HG02678 (cell line): ENCODE measurements around the gene AACS.
"Not testable (repeated sequence)": the region's sequence is repeated elsewhere in the genome, so short reads cannot be mapped to it uniquely, and the experiment has no call there.

Experiments used
- ATAC-seq: cut with Tn5 transposase; IDR thresholded peaks from one replicate; pipeline ENCODE4 v1.9.1; 2021; ENCODE audit warnings: mild to moderate bottlenecking, moderate library complexity; ENCODE audit not compliant: unreplicated experiment

AACS gene

DNA sequence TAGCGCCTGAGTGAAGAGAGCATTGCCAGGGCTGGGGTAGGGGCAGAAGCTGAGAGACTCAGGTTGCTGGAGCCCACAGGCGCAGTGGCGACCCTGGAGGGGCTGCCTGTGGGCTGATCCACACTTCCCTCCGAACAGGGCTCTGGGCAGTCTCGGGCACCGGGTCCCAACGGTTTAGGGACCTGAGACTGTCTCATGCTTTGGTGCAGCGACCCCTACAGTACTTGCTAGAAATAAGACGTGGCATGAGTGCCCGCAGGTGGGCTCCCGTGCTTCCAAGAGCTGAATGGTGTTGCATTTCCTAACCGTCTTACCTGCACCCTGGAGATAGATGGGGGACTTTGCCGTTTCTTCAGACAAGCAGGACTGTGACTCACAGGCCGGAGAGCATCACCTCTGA lies 57.4 kb downstream of the AACS start:
- no peak for ATAC-seq

GRCh38 chr12:125124320-125124966 lies 59.2 kb downstream of the AACS start:
- no peak for ATAC-seq

- no peak for ATAC-seq
Measured at GRCh38 chr12:125125271-125125670, 60.0 kb downstream of the AACS start.

- ATAC-seq: no peak
Measured at GRCh38 chr12:125128439-125129178, 63.4 kb downstream of the AACS start.

GRCh38 chr12:125129179-125129571 lies 63.9 kb downstream of the AACS start:
- no peak for ATAC-seq

GRCh38 chr12:125129591-125130255 lies 64.5 kb downstream of the AACS start:
- no peak for ATAC-seq

GRCh38 chr12:125131958-125132357 lies 66.7 kb downstream of the AACS start:
- ATAC-seq: no peak

- no peak for ATAC-seq
Measured at GRCh38 chr12:125132698-125133400, 67.6 kb downstream of the AACS start.

GRCh38 chr12:125133616-125134015 lies 68.4 kb downstream of the AACS start:
- ATAC-seq: no peak

DNA sequence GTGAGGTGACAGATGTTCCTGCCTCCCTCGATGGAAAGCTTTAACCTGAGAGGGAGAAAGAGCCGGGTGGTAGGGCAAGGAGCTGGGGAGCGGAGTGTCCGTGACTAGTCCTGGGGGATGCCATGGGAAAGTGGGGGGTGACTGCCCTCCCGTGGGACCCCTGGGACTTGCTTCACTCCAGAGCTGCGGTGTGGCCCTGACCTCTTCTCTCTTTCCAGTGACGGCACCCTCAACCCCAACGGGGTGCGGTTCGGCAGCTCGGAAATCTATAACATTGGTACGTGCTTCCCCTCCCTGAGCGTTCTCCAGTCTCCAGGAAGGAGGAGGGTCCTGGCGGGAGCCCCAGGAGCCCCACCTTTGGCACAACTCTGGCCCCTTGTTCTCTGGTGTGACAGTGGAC lies 69.3 kb downstream of the AACS start:
- no peak for ATAC-seq

GRCh38 chr12:125135906-125136305 lies 70.7 kb downstream of the AACS start:
- ATAC-seq: no peak

GRCh38 chr12:125136702-125137101 lies 71.5 kb downstream of the AACS start:
- ATAC-seq: no peak

DNA sequence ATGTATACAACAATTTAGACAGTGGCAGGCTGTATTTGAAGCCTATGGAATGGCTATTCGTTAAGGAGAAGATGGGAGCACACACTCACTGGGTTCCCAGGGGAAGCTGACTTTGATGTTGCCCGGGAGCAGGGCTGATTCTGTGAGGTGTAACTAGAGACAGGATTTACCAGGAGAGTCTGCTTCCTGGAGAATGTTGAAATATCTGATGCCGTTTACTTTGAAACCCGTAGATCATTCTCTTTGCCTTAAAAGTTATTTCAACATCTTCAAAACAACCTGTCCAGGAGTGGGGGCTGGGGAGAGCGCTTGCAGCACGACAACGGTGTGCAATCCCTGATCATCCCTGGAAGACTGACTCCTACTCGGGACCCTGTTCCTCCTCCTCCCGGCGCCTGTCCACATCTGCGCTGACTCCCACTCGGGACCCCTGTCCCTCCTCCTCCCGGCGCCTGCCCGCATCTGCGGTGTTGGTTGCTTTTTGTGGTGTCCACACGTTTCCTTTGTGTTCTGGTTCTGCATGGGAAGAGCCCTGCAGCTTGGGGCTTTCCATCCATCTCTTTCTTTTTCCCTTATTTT lies 72.6 kb downstream of the AACS start:
- ATAC-seq: no peak

GRCh38 chr12:125140279-125141209 lies 75.3 kb downstream of the AACS start:
- no peak for ATAC-seq

DNA sequence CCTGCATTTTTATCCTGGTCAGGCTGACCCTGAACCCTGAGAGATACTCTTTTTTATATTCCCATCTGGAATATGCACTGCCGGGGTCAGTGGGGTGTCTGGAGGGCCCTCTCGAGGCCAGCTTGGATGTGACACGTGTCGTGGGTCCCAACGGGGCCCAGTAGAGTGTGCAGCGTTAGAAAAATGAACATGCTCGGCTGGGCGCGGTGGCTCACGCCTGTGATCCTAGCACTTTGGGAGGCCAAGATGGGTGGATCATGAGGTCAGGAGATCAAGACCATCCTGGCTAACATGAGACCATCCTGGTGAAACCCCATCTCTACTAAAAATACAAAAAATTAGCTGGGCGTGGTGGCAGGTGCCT lies 76.0 kb downstream of the AACS start:
- not testable (repeated sequence) for ATAC-seq

DNA sequence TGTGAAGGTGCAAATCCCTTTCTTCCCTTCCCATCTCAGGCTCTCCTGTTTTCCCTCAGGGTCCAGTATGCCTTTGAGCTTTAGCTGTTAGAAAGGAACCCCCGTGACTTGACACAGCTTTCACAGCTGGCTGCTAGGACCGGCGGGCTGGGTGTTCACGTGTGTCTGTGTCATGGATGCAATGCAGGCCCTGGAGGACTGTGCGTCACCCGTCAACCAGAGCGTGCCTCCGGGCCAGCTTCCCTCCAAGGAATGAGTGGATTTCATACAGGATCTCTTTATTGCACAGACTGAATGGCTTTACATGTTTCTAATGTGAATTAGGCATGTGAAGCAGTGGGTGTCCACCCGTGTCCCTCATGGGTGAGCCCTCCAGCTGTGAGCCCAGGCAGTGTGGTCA lies 77.4 kb downstream of the AACS start:
- ATAC-seq: no peak

DNA sequence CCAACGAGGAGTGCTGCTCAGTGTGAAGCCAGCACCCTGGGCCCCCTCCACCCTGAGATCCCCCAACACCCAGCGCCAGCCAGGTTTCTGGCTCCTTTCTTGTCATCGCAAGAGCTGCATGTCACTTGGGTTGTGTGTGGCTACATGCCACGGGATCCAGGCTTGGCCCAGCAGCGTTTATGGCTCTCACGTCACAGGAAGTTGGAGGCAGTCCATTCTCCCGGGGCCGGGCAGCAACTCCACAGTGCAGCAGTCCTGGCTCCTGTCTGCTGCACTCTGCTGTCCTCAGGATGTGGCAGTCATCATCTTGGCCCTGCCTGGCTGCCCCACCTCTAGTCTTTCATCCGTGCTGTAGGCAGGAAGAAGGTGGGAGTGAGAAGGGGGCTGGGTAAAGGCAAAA lies 78.3 kb downstream of the AACS start:
- ATAC-seq: no peak

GRCh38 chr12:125145196-125145595 lies 80.0 kb downstream of the AACS start:
- ATAC-seq: no peak

DNA sequence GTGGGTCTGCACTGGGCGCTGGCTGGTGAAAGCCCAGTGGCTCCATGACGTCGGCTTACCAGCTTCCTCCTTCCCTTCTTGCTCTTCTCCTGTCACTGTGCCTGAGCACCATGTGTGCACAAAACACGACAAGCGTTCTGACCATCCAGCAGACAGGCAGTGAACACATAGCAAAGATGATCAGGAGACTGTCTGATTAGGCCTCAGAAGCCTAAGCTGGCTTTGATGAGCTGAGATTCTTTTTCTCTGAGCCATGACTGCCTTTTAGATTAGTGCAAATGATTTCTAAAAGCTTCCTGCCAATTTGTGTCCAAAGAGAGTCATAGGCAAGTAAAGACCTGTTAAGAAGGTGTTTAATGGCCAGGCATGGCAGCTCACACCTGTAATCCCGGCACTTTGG lies 83.1 kb downstream of the AACS start:
- ATAC-seq: no peak
